Measurements from ENCODE around the gene ARVCF. TPM values are rescaled to one million over a fixed set of nuclear protein-coding genes. Genes with fewer than 3 reads are reported as not detected.

ARVCF gene
- total and polyA plus RNA-seq, 9 of the 15 experiments (the other 6 are each of a cell fraction or from before 2014, with no cell fraction given): 0.03 to 97.4 (median 15.6) TPM

DNA sequence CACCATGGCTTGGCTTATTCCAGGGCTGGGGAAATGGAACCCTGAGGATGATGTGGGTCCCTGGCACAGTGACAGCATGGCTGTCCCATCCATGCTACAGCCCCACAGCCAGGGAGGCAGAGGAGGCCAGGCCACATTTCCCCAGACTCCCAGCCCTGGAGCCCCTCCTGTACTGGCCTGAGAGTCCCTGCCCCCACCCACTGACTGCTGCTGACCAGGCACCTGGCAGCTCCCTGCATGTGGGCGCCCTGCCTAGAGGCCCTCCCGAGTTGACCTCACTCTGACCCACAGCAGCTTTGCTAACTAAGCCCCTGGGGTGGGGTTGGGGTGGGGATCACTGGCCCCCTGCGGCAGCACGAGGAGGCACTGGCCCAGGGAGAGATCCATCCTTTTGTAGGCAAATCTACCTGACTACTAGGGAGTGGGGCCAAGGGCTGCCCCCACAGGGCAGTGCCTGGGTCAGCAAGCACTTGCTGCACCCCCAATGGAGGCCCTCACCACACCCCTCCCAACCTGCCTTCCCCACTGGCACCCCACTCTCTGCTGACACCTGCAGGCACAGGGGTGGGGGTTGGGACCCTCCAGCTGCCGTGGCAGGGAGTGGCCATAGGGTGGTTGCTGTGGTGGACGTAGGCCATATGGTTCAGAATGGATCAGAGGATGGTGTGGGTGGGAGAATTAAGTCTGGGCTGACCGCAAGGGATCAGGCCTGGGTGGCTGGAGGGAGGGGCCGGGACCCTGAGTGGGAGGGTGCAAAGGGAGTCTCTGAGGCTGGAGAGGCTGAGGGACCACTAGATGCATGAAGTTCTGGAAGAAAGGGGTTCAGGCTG, 17.4 kb downstream of the ARVCF start (continued):
- TF ChIP-seq, protein P1, sequence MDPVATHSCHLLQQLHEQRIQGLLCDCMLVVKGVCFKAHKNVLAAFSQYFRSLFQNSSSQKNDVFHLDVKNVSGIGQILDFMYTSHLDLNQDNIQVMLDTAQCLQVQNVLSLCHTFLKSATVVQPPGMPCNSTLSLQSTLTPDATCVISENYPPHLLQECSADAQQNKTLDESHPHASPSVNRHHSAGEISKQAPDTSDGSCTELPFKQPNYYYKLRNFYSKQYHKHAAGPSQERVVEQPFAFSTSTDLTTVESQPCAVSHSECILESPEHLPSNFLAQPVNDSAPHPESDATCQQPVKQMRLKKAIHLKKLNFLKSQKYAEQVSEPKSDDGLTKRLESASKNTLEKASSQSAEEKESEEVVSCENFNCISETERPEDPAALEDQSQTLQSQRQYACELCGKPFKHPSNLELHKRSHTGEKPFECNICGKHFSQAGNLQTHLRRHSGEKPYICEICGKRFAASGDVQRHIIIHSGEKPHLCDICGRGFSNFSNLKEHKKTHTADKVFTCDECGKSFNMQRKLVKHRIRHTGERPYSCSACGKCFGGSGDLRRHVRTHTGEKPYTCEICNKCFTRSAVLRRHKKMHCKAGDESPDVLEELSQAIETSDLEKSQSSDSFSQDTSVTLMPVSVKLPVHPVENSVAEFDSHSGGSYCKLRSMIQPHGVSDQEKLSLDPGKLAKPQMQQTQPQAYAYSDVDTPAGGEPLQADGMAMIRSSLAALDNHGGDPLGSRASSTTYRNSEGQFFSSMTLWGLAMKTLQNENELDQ (CRISPR knock-in tag; IDR thresholded peaks at IDR 0.05; ENCODE audit: borderline replicate concordance): no peak
- TF ChIP-seq MAFF (IDR thresholded peaks at IDR 0.05; ENCODE audit: low read length) (no peak), TEAD4 (IDR thresholded peaks at IDR 0.05; ENCODE audit: low read length) (no peak), TEAD4 (CRISPR knock-in tag; IDR thresholded peaks at IDR 0.05; ENCODE audit: borderline replicate concordance) (no peak), TCF3 (CRISPR knock-in tag; IDR thresholded peaks at IDR 0.05) (no peak), NFXL1 (CRISPR knock-in tag; IDR thresholded peaks at IDR 0.05) (no peak), EGR1 (conservative IDR thresholded peaks at IDR 0.05) (peak; percentile 40), PPARD (CRISPR knock-in tag; IDR thresholded peaks at IDR 0.05) (no peak), TGIF2 (CRISPR knock-in tag; IDR thresholded peaks at IDR 0.05) (no peak), ZNF766 (CRISPR knock-in tag; conservative IDR thresholded peaks at IDR 0.05) (no peak), NR3C1 (CRISPR knock-in tag; IDR thresholded peaks at IDR 0.05) (no peak), HDAC8 (tag; IDR thresholded peaks at IDR 0.05) (no peak), NR2C2 (CRISPR knock-in tag; IDR thresholded peaks at IDR 0.05) (no peak), NR2C2 (tag; IDR thresholded peaks at IDR 0.05) (no peak), SRSF1 (IDR thresholded peaks at IDR 0.05; ENCODE audit: low read depth, low read length) (no peak), ZNF23 (CRISPR knock-in tag; IDR thresholded peaks at IDR 0.05) (no peak), POLR2H (tag; IDR thresholded peaks at IDR 0.05; ENCODE audit: low read depth) (no peak), SIN3B (IDR thresholded peaks at IDR 0.05; ENCODE audit: low read depth) (no peak), TFAM (CRISPR knock-in tag; conservative IDR thresholded peaks at IDR 0.05) (no peak), POLR3G (IDR thresholded peaks at IDR 0.05; ENCODE audit: extremely low read depth, insufficient read length, insufficient replicate concordance) (no peak)
- TF ChIP-seq, protein P2, sequence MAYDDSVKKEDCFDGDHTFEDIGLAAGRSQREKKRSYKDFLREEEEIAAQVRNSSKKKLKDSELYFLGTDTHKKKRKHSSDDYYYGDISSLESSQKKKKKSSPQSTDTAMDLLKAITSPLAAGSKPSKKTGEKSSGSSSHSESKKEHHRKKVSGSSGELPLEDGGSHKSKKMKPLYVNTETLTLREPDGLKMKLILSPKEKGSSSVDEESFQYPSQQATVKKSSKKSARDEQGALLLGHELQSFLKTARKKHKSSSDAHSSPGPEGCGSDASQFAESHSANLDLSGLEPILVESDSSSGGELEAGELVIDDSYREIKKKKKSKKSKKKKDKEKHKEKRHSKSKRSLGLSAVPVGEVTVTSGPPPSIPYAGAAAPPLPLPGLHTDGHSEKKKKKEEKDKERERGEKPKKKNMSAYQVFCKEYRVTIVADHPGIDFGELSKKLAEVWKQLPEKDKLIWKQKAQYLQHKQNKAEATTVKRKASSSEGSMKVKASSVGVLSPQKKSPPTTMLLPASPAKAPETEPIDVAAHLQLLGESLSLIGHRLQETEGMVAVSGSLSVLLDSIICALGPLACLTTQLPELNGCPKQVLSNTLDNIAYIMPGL (CRISPR knock-in tag; IDR thresholded peaks at IDR 0.05): 0 out of 2 replicates have a peak, but pooled peaks have one; percentile 13
- TF ChIP-seq, protein P3, sequence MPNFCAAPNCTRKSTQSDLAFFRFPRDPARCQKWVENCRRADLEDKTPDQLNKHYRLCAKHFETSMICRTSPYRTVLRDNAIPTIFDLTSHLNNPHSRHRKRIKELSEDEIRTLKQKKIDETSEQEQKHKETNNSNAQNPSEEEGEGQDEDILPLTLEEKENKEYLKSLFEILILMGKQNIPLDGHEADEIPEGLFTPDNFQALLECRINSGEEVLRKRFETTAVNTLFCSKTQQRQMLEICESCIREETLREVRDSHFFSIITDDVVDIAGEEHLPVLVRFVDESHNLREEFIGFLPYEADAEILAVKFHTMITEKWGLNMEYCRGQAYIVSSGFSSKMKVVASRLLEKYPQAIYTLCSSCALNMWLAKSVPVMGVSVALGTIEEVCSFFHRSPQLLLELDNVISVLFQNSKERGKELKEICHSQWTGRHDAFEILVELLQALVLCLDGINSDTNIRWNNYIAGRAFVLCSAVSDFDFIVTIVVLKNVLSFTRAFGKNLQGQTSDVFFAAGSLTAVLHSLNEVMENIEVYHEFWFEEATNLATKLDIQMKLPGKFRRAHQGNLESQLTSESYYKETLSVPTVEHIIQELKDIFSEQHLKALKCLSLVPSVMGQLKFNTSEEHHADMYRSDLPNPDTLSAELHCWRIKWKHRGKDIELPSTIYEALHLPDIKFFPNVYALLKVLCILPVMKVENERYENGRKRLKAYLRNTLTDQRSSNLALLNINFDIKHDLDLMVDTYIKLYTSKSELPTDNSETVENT (CRISPR knock-in tag; IDR thresholded peaks at IDR 0.05): no peak

All from K562 (cell line).